CD4-positive, alpha-beta T cell (primary cell): ENCODE results near the gene RGP1. TPM values are rescaled to one million over a fixed set of nuclear protein-coding genes. Genes with fewer than 3 reads are reported as not detected.

ENCODE experiments used
- ATAC-seq: fragments of 200-7000 bp; cut with Tn5 transposase; one replicate; pipeline ENCODE4 v1.10.0; 2022; ENCODE audit warnings: mild to moderate bottlenecking; ENCODE audit not compliant: poor library complexity
- CTCF ChIA-PET: fragments of 350-600 bp; sonication (Branson Sonifier 250); formaldehyde crosslinking; loops from one replicate; lab custom pipeline; 2021; ENCODE audit warnings: antibody characterized with exemption, inconsistent platforms; lab: Charles Lee
- POLR2A ChIA-PET: fragments of 350-600 bp; sonication (Branson Sonifier 250); formaldehyde crosslinking; loops from one replicate; lab custom pipeline; 2021; ENCODE audit warnings: antibody characterized with exemption, inconsistent platforms; lab: Charles Lee
- DNase-seq, 14 experiments: peaks; one replicate each; pipeline ENCODE4 v3.0.0-alpha.2; 2013 to 2020; ENCODE audit warnings: mixed read lengths in 2 of 14
- H3K27ac ChIP-seq, 2 donors: one replicate each; pipeline versions ENCODE4 v1.5.1 to v1.7.0; 2013; ENCODE audit warnings: low read length in 2 of 2, low read depth in 1 of 2, mild to moderate bottlenecking in 1 of 2
- H3K27me3 ChIP-seq, 2 experiments: 1 replicate in 1 of 2; 2 replicates in 1 of 2; pipeline versions ENCODE4 v1.6.1 to v1.7.0; 2013; ENCODE audit warnings: low read length in 2 of 2, control low read depth in 1 of 2, mild to moderate bottlenecking in 1 of 2, moderate library complexity in 1 of 2; ENCODE audit not compliant: insufficient read depth in 2 of 2, control insufficient read depth in 1 of 2
- H3K36me3 ChIP-seq: one replicate; pipeline ENCODE4 v1.6.1; 2013; ENCODE audit warnings: low read length, control low read depth; ENCODE audit not compliant: insufficient read depth
- H3K4me1 ChIP-seq: one replicate; pipeline ENCODE4 v1.6.1; 2013; ENCODE audit warnings: low read length, control low read depth; ENCODE audit not compliant: insufficient read depth
- H3K4me3 ChIP-seq: one replicate; pipeline ENCODE4 v1.5.1; 2013; ENCODE audit warnings: mild to moderate bottlenecking, low read length, moderate library complexity
- H3K9me3 ChIP-seq, 2 experiments: 1 replicate in 1 of 2; 2 replicates in 1 of 2; pipeline versions ENCODE4 v1.6.1 to v1.7.0; 2013; ENCODE audit warnings: low read length in 2 of 2, mild to moderate bottlenecking in 2 of 2, control low read depth in 1 of 2, moderate library complexity in 1 of 2; ENCODE audit not compliant: control insufficient read depth in 1 of 2, insufficient read depth in 1 of 2
- H3K27ac Mint-ChIP-seq: one replicate; pipeline ENCODE4 v1.8.0; 2020; ENCODE audit warnings: mixed read lengths
- H3K27me3 Mint-ChIP-seq: one replicate; pipeline ENCODE4 v1.8.0; 2021; ENCODE audit warnings: mixed read lengths
- H3K36me3 Mint-ChIP-seq: one replicate; pipeline ENCODE4 v1.8.0; 2021; ENCODE audit warnings: low read depth, mixed read lengths
- H3K4me1 Mint-ChIP-seq: one replicate; pipeline ENCODE4 v1.8.0; 2021; ENCODE audit warnings: low read depth, mixed read lengths
- H3K4me3 Mint-ChIP-seq: one replicate; pipeline ENCODE4 v1.8.0; 2020; ENCODE audit warnings: mild to moderate bottlenecking, mixed read lengths
- H3K9me3 Mint-ChIP-seq: one replicate; pipeline ENCODE4 v1.8.0; 2020; ENCODE audit warnings: mixed read lengths
- CTCF ChIP-seq: fragments of 200-600 bp; IDR thresholded peaks from one replicate; pipeline ENCODE4 v1.8.0; 2022; ENCODE audit warnings: antibody characterized with exemption, mild to moderate bottlenecking
- intact Hi-C, 2 experiments: fragments of 100-400 bp; cut with DNase I in 1 of 2; cut with micrococcal nuclease in 1 of 2; formaldehyde crosslinking; loops; one replicate each; pipeline versions ENCODE4 v1.15.1 to v1.9.0; 2023 to 2025; cut with DNase I, micrococcal nuclease
- total RNA-seq, 174 experiments: library from RNA in 2 of 174; stranded (reverse) in 2 of 174; gene quantifications; one replicate each; pipeline ENCODE4 v1.2.3 and lab custom pipeline; 2021 to 2026

The RGP1 gene
- total RNA-seq, 2 experiments from 2014 or later: 12.6 to 13.1 TPM

GRCh38 chr9:35760651-35761050 is 11.6 kb downstream of the RGP1 start:
- no peak for TF ChIP-seq CTCF
- Mint-ChIP-seq H3K36me3 (peaks cover 9% of the 10 kb centered on the region), H3K4me3 (peak overlapping the region; percentile 46), H3K27me3 (no peaks in the 10 kb centered on the region), H3K4me1 (peaks cover 61% of the 10 kb centered on the region), H3K9me3 (no peaks in the 10 kb centered on the region), H3K27ac (no peak overlapping the region)
- ATAC-seq (no peak), DNase-seq (no peak)
- Histone ChIP-seq H3K27ac (no peak overlapping the region), H3K4me1 (peaks cover 20% of the 10 kb centered on the region), H3K27me3 (no peaks in the 10 kb centered on the region), H3K36me3 (no peaks in the 10 kb centered on the region), H3K4me3 (no peak overlapping the region), H3K9me3 (no peaks in the 10 kb centered on the region)
- POLR2A ChIA-PET: interaction anchor here (0.6 to 1.1 kb wide), 4 partner anchors 16 to 145 kb away, joined by 3 to 4 read pairs (median 4); no protein-coding TSS in a partner anchor
- intact Hi-C loops: no loop called here
- CTCF ChIA-PET: interaction anchor here (1.1 kb wide), 1 partner anchor 103 kb away, joined by 3 read pairs; the partner anchor contains the start of genes CCDC107 and RMRP

DNA sequence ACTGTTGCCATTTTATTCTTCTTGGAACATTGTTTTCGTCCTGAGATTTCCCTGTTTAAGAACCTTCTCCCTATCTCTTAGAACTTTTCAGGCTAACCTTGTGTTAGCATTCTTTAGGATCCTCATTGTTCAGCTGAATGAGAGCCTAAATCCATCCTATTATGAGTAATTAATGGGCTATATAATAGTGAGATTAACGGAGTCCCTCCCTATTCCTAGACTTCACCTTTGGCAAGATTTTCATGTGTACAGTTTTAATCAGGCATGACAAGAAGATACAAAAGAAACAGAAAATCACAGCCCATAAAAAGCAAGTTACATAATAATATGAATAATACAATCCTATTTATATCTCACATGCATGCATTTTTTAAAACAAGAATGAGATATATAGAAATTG is 14.1 kb downstream of the RGP1 start:
- peaks cover 1% of the 10 kb centered on the region for H3K36me3 ChIP-seq
- no peaks in the 10 kb centered on the region for H3K27me3 ChIP-seq
- no peak overlapping the region for H3K4me3 ChIP-seq
- no peak overlapping the region for H3K27ac Mint-ChIP-seq
- no peaks in the 10 kb centered on the region for H3K9me3 ChIP-seq
- CTCF ChIA-PET: no interaction called here
- intact Hi-C loops: no loop called here
- POLR2A ChIA-PET: interaction anchor here (0.6 to 0.7 kb wide), 2 partner anchors 42 to 66 kb away, joined by 3 to 4 read pairs; no protein-coding TSS in a partner anchor
- no peak overlapping the region for H3K4me3 Mint-ChIP-seq
- no peak for TF ChIP-seq CTCF
- peaks cover 54% of the 10 kb centered on the region for H3K4me1 Mint-ChIP-seq
- no peaks in the 10 kb centered on the region for H3K9me3 Mint-ChIP-seq
- peaks cover 5% of the 10 kb centered on the region for H3K4me1 ChIP-seq
- no peaks in the 10 kb centered on the region for H3K36me3 Mint-ChIP-seq
- no peak for DNase-seq
- ATAC-seq: no peak
- H3K27me3 Mint-ChIP-seq: no peaks in the 10 kb centered on the region
- no peak overlapping the region for H3K27ac ChIP-seq

DNA sequence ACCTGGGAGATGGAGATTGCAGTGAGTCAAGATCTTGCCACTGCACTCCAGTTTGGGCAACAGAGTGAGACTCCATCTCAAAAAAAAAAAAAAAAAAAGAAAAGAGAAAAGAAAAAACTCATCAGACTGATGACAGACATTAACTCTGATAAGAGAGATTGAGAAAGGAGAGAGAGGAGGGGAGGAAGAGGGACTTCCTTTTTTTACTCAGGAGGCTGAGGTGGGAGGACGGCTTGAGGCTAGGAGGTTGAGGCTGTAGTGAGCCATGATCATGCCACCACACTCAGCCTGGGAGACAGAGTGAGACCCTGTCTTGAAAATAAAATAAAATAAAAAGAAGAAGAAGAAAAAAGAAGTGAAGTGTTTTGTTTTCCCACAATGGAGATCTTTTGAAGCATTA is 14.7 kb downstream of the RGP1 start:
- Mint-ChIP-seq H3K4me1 (peaks cover 54% of the 10 kb centered on the region), H3K9me3 (no peaks in the 10 kb centered on the region), H3K27me3 (no peaks in the 10 kb centered on the region), H3K27ac (no peak overlapping the region), H3K4me3 (no peak overlapping the region), H3K36me3 (no peaks in the 10 kb centered on the region)
- H3K27me3 ChIP-seq: no peaks in the 10 kb centered on the region
- TF ChIP-seq CTCF: no peak
- CTCF ChIA-PET: no interaction called here
- H3K4me1 ChIP-seq: peaks cover 4% of the 10 kb centered on the region
- peaks cover 6% of the 10 kb centered on the region for H3K36me3 ChIP-seq
- no peak for DNase-seq
- ATAC-seq: no peak
- intact Hi-C loops: no loop called here
- POLR2A ChIA-PET: no interaction called here
- H3K4me3 ChIP-seq: no peak overlapping the region
- H3K27ac ChIP-seq: no peak overlapping the region
- H3K9me3 ChIP-seq: no peaks in the 10 kb centered on the region
